EL (cell line): Measurements from ENCODE around the gene ZNF276.
"Not testable (repeated sequence)": the region's sequence is repeated elsewhere in the genome, so short reads cannot be mapped to it uniquely, and the experiment has no call there.

Source experiments
- DNase-seq: peaks from one replicate; pipeline ENCODE4 v3.0.0-alpha.2; 2016

Gene ZNF276

GRCh38 chr16:89738538-89739317 is 17.4 kb downstream of the ZNF276 start:
- DNase-seq = no peak

GRCh38 chr16:89739383-89739782 is 18.0 kb downstream of the ZNF276 start:
- no peak for DNase-seq

GRCh38 chr16:89741342-89742014 is 20.1 kb downstream of the ZNF276 start:
- no peak for DNase-seq

- DNase-seq = no peak
These were observed 21.6 kb downstream of the ZNF276 start for GRCh38 chr16:89742948-89743347.

- DNase-seq = no peak
These were observed 23.5 kb downstream of the ZNF276 start for GRCh38 chr16:89744813-89745212.

- no peak for DNase-seq
These were observed 24.7 kb downstream of the ZNF276 start for GRCh38 chr16:89746043-89746442.

GRCh38 chr16:89748076-89748475 is 26.7 kb downstream of the ZNF276 start:
- no peak for DNase-seq

GRCh38 chr16:89748921-89749320 is 27.6 kb downstream of the ZNF276 start:
- DNase-seq = no peak

- DNase-seq = no peak
These were observed 28.3 kb downstream of the ZNF276 start for GRCh38 chr16:89749637-89750036.

- no peak for DNase-seq
These were observed 38.5 kb downstream of the ZNF276 start for GRCh38 chr16:89759746-89760340.

GRCh38 chr16:89761304-89761922 is 40.1 kb downstream of the ZNF276 start:
- no peak for DNase-seq

GRCh38 chr16:89764711-89765201 is 43.4 kb downstream of the ZNF276 start:
- DNase-seq = no peak

- no peak for DNase-seq
These were observed 44.0 kb downstream of the ZNF276 start for GRCh38 chr16:89765292-89765830.

GRCh38 chr16:89770367-89770766 is 49.0 kb downstream of the ZNF276 start:
- DNase-seq = no peak

GRCh38 chr16:89775223-89775622 is 53.9 kb downstream of the ZNF276 start:
- no peak for DNase-seq

GRCh38 chr16:89778211-89778610 is 56.9 kb downstream of the ZNF276 start:
- DNase-seq = not testable (repeated sequence)

GRCh38 chr16:89779231-89779908 is 58.0 kb downstream of the ZNF276 start:
- no peak for DNase-seq

GRCh38 chr16:89779909-89780305 is 58.6 kb downstream of the ZNF276 start:
- DNase-seq = no peak

- DNase-seq = no peak
These were observed 61.2 kb downstream of the ZNF276 start for GRCh38 chr16:89782489-89782888.

- not testable (repeated sequence) for DNase-seq
These were observed 62.6 kb downstream of the ZNF276 start for GRCh38 chr16:89783952-89784351.

GRCh38 chr16:89784406-89784805 is 63.1 kb downstream of the ZNF276 start:
- no peak for DNase-seq

- DNase-seq = no peak
These were observed 64.3 kb downstream of the ZNF276 start for GRCh38 chr16:89785523-89786155.
